ENCODE measurements around the gene TIMP2.

GRCh38 chr17:78950870-78951269, 25.7 kb upstream of the TIMP2 start:
- TF ChIP-seq CTCF (IDR thresholded peaks at IDR 0.05; ENCODE audit: borderline replicate concordance, extremely low read depth, low read length, poor library complexity, severe bottlenecking), result no peak
- no peak for TF ChIP-seq EZH2 (IDR thresholded peaks at IDR 0.05; ENCODE audit: borderline replicate concordance, low read depth, low read length, severe bottlenecking)

All from DND-41 (cell line).